HG03558 (cell line): ENCODE results near the gene NRN1L.
"Not testable (repeated sequence)": the region's sequence is repeated elsewhere in the genome, so short reads cannot be mapped to it uniquely, and the experiment has no call there.

Source experiments
- ATAC-seq: cut with Tn5 transposase; IDR thresholded peaks from one replicate; pipeline ENCODE4 v1.9.1; 2021; ENCODE audit warnings: moderate number of reproducible peaks; ENCODE audit not compliant: unreplicated experiment; ENCODE audit errors: extremely low read depth

NRN1L gene

DNA sequence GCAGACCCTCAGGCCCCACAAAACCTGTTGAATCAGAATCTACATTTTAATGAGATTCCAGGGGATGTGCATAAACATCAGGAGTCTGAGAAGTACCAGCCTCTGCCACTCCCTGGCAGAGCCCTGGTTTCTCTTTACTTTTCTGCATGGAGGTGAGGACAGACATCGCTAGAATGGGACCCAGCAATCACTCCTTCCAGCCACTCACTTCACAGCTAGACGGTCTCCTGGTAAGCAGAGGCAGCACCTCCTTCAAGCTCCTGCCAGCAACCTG is 30.7 kb downstream of the NRN1L start:
- not testable (repeated sequence) for ATAC-seq

GRCh38 chr16:67915831-67916723 is 31.4 kb downstream of the NRN1L start:
- ATAC-seq, result no peak

DNA sequence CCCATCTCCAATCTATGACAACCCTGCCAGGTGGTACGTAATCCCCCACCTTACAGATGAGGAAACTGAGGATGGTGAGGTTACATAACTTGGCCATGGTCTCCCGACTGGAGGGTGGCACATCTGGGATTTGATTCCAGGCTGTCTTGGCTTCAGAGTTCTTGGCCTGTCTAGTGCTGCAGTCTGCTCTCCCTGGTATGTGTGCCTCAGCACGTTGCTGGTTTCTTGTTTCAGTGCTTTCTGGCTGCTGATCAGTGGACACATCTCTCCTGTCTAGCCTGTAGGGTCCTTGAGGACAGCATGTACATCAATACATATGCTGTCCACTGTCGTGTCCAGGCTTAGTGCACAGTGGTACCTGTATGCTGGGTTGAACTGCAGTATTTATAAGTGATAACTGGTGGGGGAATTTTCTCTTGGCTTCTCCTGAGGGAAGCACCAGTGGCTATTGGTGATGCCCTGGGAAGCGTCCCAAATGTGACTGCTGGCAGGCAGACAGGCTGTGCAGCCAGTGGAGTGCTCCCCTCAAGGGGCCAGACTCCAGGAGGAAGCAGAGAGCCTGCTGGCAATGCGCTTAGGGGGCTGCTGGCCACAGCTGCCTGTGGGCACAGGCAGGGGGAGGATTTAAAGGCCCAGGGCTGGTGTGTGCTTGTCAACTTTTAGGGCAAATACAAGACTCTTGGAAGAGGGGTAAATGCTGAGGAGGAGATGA is 32.6 kb downstream of the NRN1L start:
- ATAC-seq, result no peak

GRCh38 chr16:67917852-67918236 is 33.2 kb downstream of the NRN1L start:
- no peak for ATAC-seq

- no peak for ATAC-seq
These were observed 35.0 kb downstream of the NRN1L start for GRCh38 chr16:67919622-67920221.

- no peak for ATAC-seq
These were observed 37.5 kb downstream of the NRN1L start for GRCh38 chr16:67922221-67922620.

- no peak for ATAC-seq
These were observed 38.1 kb downstream of the NRN1L start for GRCh38 chr16:67922740-67923139.

- ATAC-seq, result no peak
These were observed 38.9 kb downstream of the NRN1L start for GRCh38 chr16:67923414-67924116.

DNA sequence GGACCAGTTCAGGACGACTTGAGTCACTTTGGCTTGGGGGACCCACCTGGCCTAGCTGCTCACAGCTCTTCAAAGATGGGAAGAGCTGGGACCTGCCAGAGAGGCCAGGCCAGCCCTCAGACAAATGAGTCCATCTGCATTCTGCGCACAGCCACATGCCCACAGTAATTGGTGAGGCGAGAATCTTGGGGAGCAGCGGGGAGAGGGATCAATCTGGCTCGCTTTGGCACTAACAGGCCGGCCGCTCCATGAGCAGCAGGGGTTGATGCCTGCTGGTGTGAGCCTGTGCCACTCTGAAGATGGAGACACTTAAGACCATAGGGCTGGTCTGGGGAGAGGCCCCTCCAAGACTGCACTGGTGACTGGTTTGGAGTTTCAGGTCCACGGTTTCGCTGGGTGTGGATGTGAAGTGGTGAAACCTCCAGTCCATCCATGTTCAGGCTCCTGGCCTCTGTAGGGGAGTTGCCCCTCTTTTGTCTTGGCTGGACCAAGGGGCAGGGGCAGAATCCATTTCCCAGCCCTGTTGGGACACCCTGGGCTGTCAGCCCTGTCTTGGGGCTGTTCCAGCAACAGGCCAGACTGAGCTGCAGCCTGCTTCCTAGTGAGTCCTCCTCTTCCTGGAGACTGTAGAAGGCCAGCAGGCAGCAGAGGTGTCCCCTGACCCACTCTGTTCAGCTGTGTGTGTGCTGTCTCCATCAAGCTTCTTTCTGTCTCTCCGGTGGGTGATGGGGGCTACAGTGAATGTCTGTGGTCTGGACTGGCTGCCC is 39.6 kb downstream of the NRN1L start:
- ATAC-seq, result no peak

- ATAC-seq, result no peak
These were observed 41.6 kb downstream of the NRN1L start for GRCh38 chr16:67926181-67926750.

GRCh38 chr16:67927131-67927941 is 42.7 kb downstream of the NRN1L start:
- ATAC-seq, result no peak

DNA sequence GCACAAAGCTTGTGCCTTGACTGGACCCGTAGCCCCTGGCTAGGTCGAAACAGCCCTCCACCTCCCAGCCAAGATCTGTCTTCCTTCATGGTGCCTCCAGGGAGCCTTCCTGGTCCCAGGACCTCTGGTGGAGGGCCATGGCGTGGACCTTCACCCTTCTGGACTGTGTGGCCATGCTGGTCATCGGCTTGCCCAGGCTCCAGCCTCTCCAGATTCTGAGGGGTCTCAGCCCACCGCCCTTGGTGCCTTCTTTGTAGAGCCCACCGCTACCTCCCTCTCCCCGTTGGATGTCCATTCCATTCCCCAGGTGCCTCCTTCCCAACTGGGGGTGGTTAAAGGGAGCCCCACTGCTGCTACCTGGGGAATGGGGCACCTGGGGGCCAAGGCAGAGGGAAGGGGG is 43.5 kb downstream of the NRN1L start:
- no peak for ATAC-seq

DNA sequence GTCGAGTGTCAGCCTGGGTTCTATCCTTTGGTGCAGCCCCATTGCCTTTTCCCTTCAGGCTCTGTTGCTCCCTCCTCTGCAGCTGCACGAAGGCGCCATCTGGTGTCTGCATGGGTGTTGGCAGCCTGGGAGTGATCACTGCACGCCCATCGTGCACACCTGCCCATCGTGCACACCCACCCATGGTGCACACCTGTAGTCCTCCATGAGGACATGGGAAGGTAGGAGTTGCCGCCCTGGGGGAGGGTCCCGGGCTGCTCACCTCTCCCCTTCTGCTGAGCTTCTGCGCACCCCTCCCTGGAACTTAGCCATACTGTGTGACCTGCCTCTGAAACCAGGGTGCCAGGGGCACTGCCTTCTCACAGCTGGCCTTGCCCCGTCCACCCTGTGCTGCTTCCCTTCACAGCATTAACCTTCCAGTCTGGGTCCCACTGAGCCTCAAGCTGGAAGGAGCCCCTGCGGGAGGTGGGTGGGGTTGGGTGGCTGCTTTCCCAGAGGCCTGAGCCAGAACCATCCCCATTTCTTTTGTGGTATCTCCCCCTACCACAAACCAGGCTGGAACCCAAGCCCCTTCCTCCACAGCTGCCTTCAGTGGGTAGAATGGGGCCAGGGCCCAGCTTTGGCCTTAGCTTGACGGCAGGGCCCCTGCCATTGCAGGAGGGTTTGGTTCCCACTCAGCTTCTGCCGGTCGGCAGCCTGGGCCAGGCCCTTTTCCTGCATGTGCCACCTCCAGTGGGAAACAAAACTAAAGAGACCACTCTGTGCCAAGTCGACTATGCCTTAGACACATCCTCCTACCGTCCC is 44.1 kb downstream of the NRN1L start:
- ATAC-seq, result no peak

DNA sequence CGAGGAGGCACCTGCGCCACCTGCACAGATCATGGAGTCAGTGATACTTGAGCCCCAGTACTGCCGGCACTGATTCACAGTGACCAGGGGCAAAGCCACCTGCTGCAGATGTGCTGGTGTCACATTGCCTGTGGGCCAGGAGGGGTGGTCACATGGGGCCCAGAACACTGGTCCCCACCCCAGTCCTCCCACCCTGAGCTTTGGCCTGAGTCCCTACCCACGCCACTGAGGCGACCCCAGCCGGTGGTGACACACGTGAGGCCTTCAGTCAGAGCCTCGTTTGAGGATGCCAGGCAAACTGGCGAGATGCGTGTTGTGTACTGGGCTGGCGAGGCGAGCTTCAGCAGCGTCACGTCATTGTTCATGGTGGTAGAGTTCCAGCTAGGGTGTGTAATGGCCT is 45.5 kb downstream of the NRN1L start:
- no peak for ATAC-seq

GRCh38 chr16:67930678-67931211 is 46.1 kb downstream of the NRN1L start:
- no peak for ATAC-seq

GRCh38 chr16:67931712-67932461 is 47.2 kb downstream of the NRN1L start, which contains the start of gene CTRL:
TSS of gene CTRL (minus strand) at chr16:67931862. CDS start at chr16:67931852, 10 bp downstream.
- no peak for ATAC-seq

- ATAC-seq, result no peak
These were observed 47.8 kb downstream of the NRN1L start for GRCh38 chr16:67932462-67932840.
